GM12891 (cell line): ENCODE results near the gene SPACA7.

Experiments used
- PAX5 ChIP-seq: IDR thresholded peaks from 2 replicates; pipeline ENCODE4 v1.6.1; 2011; ENCODE audit warnings: low read length, moderate library complexity, mild to moderate bottlenecking; ENCODE audit not compliant: insufficient read depth, severe bottlenecking
- POLR2A ChIP-seq: IDR thresholded peaks from 2 replicates; pipeline ENCODE4 v1.6.1; 2011; ENCODE audit warnings: low read depth, low read length, control low read depth
- POLR2AphosphoS5 ChIP-seq: IDR thresholded peaks from 2 replicates; pipeline ENCODE4 v1.6.1; 2011; ENCODE audit warnings: low read depth, low read length, control low read depth
- POU2F2 ChIP-seq: IDR thresholded peaks from 2 replicates; pipeline ENCODE4 v1.6.1; 2011; ENCODE audit warnings: low read depth, mild to moderate bottlenecking, control low read depth, low read length, moderate library complexity
- SPI1 ChIP-seq: IDR thresholded peaks from 2 replicates; pipeline ENCODE4 v1.6.1; 2011; ENCODE audit warnings: low read depth, low read length, control low read depth
- TAF1 ChIP-seq: IDR thresholded peaks from 2 replicates; pipeline ENCODE4 v1.6.1; 2011; ENCODE audit warnings: low read depth, low read length, control low read depth

GRCh38 chr13:112455476-112456059, 79.4 kb downstream of the SPACA7 start:
- TF ChIP-seq POLR2A = no peak
- no peak for TF ChIP-seq POLR2AphosphoS5
- no peak for TF ChIP-seq TAF1
- TF ChIP-seq PAX5 = no peak
- no peak for TF ChIP-seq POU2F2
- TF ChIP-seq SPI1 = no peak
